Measurements from ENCODE around the gene HOXB1.

GRCh38 chr17:48515925-48516900 lies 14.6 kb downstream of the HOXB1 start:
- TF ChIP-seq ARNT (IDR thresholded peaks at IDR 0.05) (no peak), BHLHE40 (IDR thresholded peaks at IDR 0.05; ENCODE audit: borderline replicate concordance) (no peak), PKNOX1 (IDR thresholded peaks at IDR 0.05) (no peak), SUZ12 (IDR thresholded peaks at IDR 0.05) (no peak), FOXK2 (IDR thresholded peaks at IDR 0.05) (no peak), HDGF (IDR thresholded peaks at IDR 0.05; ENCODE audit: borderline replicate concordance) (no peak), LEF1 (IDR thresholded peaks at IDR 0.05; ENCODE audit: borderline replicate concordance) (no peak), L3MBTL2 (conservative IDR thresholded peaks at IDR 0.05) (no peak), CTBP1 (IDR thresholded peaks at IDR 0.05; ENCODE audit: borderline replicate concordance) (no peak), ELF4 (IDR thresholded peaks at IDR 0.05) (no peak), FOXM1 (IDR thresholded peaks at IDR 0.05; ENCODE audit: borderline replicate concordance) (no peak), FOXA1 (IDR thresholded peaks at IDR 0.05) (no peak)

All from HEK293T (cell line).